Activated naive CD8-positive, alpha-beta T cell treated with anti-CD3 and anti-CD28 coated beads for 36 hours (primary cell): ENCODE results near the gene SAC3D1. TPM values are rescaled to one million over a fixed set of nuclear protein-coding genes. Genes with fewer than 3 reads are reported as not detected.
A peak's percentile ranks its signal among the peaks of the same experiment; 100 is the strongest.

Source experiments
- DNase-seq: peaks from one replicate; pipeline ENCODE4 v3.0.0; 2021
- H3K27ac Mint-ChIP-seq: one replicate; pipeline ENCODE4 v1.8.0; 2022; ENCODE audit warnings: mild to moderate bottlenecking, moderate library complexity, mixed read lengths
- H3K27me3 Mint-ChIP-seq: one replicate; pipeline ENCODE4 v1.8.0; 2022; ENCODE audit warnings: mild to moderate bottlenecking, mixed read lengths
- H3K36me3 Mint-ChIP-seq: one replicate; pipeline ENCODE4 v1.8.0; 2021; ENCODE audit warnings: mild to moderate bottlenecking, mixed read lengths
- H3K4me1 Mint-ChIP-seq: one replicate; pipeline ENCODE4 v1.8.0; 2021; ENCODE audit warnings: mixed read lengths
- H3K4me3 Mint-ChIP-seq: one replicate; pipeline ENCODE4 v1.8.0; 2022; ENCODE audit warnings: mild to moderate bottlenecking, moderate library complexity, mixed read lengths
- H3K9me3 Mint-ChIP-seq: one replicate; pipeline ENCODE4 v1.8.0; 2022; ENCODE audit warnings: mixed read lengths
- total RNA-seq, 2 experiments: library from RNA; stranded (reverse); gene quantifications; one replicate each; pipeline ENCODE4 v1.2.3, GENCODE V29; 2021

Gene SAC3D1
- total RNA-seq, 2 experiments from 2014 or later = 16.2 to 17.3 TPM

DNA sequence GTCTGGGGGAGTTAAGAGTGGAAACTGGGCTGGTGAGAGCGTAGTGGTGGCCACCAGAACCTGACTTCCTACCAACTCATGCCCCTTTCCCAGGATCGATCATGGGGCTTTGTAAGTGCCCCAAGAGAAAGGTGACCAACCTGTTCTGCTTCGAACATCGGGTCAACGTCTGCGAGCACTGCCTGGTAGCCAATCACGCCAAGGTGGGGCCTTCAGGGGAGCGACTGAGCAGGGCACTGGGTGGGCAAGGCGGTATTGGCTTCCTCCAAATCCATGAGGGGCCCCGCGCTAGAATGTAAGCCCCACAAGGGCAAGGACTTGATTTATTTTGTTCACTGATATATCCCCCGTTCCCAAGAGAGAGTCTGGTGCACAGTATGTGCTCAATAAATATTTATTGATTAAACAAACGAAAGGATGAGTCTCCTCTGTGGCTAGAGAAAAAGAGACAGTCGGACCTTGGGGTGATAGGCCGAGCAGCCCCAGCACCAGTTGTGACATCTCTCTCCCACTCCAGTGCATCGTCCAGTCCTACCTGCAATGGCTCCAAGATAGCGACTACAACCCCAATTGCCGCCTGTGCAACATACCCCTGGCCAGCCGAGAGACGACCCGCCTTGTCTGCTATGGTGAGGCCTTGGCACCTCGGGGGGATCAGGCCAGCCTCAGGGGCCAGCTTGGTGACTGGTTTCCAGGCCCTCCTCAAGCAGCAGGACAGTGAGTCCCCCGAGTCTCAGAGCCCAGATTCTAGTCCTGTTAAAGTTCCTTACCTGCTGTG lies 43.8 kb downstream of the SAC3D1 start:
- H3K27me3 Mint-ChIP-seq = peaks cover 4% of the 10 kb centered on the region
- DNase-seq = no peak
- peaks cover 37% of the 10 kb centered on the region for H3K36me3 Mint-ChIP-seq
- peak overlapping the region; percentile 97 for H3K4me3 Mint-ChIP-seq
- no peaks in the 10 kb centered on the region for H3K9me3 Mint-ChIP-seq
- peaks cover 29% of the 10 kb centered on the region for H3K4me1 Mint-ChIP-seq
- peak overlapping the region; percentile 98 for H3K27ac Mint-ChIP-seq

GRCh38 chr11:65085446-65085845 lies 44.4 kb downstream of the SAC3D1 start:
- Mint-ChIP-seq H3K36me3 (peaks cover 36% of the 10 kb centered on the region), H3K27ac (no peak overlapping the region), H3K4me3 (peak overlapping the region; percentile 97), H3K4me1 (peaks cover 28% of the 10 kb centered on the region), H3K9me3 (no peaks in the 10 kb centered on the region), H3K27me3 (peaks cover 4% of the 10 kb centered on the region)
- no peak for DNase-seq

- H3K4me3 Mint-ChIP-seq = no peak overlapping the region
- peaks cover 23% of the 10 kb centered on the region for H3K4me1 Mint-ChIP-seq
- H3K27me3 Mint-ChIP-seq = peaks cover 4% of the 10 kb centered on the region
- no peaks in the 10 kb centered on the region for H3K9me3 Mint-ChIP-seq
- no peak for DNase-seq
- no peak overlapping the region for H3K27ac Mint-ChIP-seq
- peaks cover 25% of the 10 kb centered on the region for H3K36me3 Mint-ChIP-seq
These were observed 45.8 kb downstream of the SAC3D1 start for GRCh38 chr11:65086809-65087208.

DNA sequence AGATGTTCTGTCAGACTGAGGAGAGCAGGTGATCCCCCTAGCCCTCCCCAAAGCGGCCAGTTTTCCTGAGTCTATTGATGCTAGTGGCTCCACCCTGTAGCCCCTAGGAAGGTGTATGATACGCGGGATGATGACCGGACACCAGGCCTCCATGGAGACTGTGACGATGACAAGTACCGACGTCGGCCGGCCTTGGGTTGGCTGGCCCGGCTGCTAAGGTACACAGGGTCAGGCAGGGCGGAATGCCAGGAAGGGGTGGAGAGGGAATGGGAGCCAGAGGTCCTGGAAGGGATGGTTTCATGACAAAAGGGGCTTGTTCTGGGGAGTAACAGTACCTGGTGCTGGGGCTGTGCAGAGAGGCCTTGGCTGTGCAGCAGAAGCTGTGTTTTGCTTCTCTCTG lies 46.2 kb downstream of the SAC3D1 start:
- DNase-seq = no peak
- Mint-ChIP-seq H3K36me3 (peaks cover 23% of the 10 kb centered on the region), H3K4me3 (no peak overlapping the region), H3K9me3 (no peaks in the 10 kb centered on the region), H3K27ac (no peak overlapping the region), H3K4me1 (peaks cover 19% of the 10 kb centered on the region), H3K27me3 (peaks cover 4% of the 10 kb centered on the region)

- no peak overlapping the region for H3K4me3 Mint-ChIP-seq
- H3K4me1 Mint-ChIP-seq = peaks cover 15% of the 10 kb centered on the region
- H3K27ac Mint-ChIP-seq = no peak overlapping the region
- H3K27me3 Mint-ChIP-seq = peaks cover 4% of the 10 kb centered on the region
- H3K9me3 Mint-ChIP-seq = no peaks in the 10 kb centered on the region
- H3K36me3 Mint-ChIP-seq = peaks cover 17% of the 10 kb centered on the region
- no peak for DNase-seq
These were observed 46.8 kb downstream of the SAC3D1 start for GRCh38 chr11:65087827-65088226.

DNA sequence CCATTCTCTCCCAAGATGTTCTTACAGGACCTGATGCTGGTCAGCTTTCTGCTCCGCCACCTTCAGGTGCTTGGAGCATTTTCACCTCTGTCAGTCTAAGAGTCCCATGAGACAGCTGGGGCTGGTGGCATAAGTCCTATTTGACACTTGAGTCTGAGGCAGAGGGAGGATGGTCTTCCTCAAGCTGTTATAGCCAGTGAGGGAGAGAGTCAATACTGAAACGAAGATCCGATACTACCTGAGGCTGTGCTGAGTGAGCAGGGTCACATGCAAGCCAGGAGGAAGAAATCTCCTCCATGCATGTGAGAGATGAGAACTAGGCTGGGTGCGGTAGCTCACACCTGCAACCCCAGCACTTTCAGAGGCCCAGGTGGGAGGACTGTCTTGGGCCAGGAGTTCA lies 48.6 kb downstream of the SAC3D1 start:
- no peaks in the 10 kb centered on the region for H3K9me3 Mint-ChIP-seq

GRCh38 chr11:65090628-65091027 lies 49.6 kb downstream of the SAC3D1 start:
- no peak for DNase-seq
- peaks cover 6% of the 10 kb centered on the region for H3K36me3 Mint-ChIP-seq
- H3K27me3 Mint-ChIP-seq = no peaks in the 10 kb centered on the region
- H3K4me1 Mint-ChIP-seq = peaks cover 3% of the 10 kb centered on the region
- no peak overlapping the region for H3K4me3 Mint-ChIP-seq
- H3K9me3 Mint-ChIP-seq = no peaks in the 10 kb centered on the region
- H3K27ac Mint-ChIP-seq = no peak overlapping the region

More for the DNA sequence above, 48.6 kb downstream of the SAC3D1 start:
- Mint-ChIP-seq H3K36me3 (peaks cover 6% of the 10 kb centered on the region), H3K4me3 (no peak overlapping the region), H3K4me1 (peaks cover 7% of the 10 kb centered on the region), H3K27ac (no peak overlapping the region), H3K27me3 (no peaks in the 10 kb centered on the region)
- no peak for DNase-seq

Other genes starting within 250 kb of the SAC3D1 start
- gene MAP4K2, start 238.0 kb upstream of the SAC3D1 start, total RNA-seq = 10 to 100 TPM; 60.4 to 63.8 TPM
- 10 to 100 TPM; 35.8 to 37.0 TPM for gene MEN1, start 230.7 kb upstream of the SAC3D1 start, total RNA-seq
- under 1 TPM; 0.46 to 0.54 TPM for gene CDC42BPG, start 196.6 kb upstream of the SAC3D1 start, total RNA-seq
- gene EHD1, start 162.6 kb upstream of the SAC3D1 start, total RNA-seq = 100 to 1,000 TPM; 103 to 112 TPM
- 10 to 100 TPM; 17.3 to 18.0 TPM for gene ATG2A, start 124.0 kb upstream of the SAC3D1 start, total RNA-seq
- 10 to 100 TPM; 11.3 to 11.4 TPM for gene PPP2R5B, start 116.5 kb upstream of the SAC3D1 start, total RNA-seq
- not detected for gene GPHA2, start 105.3 kb upstream of the SAC3D1 start, total RNA-seq
- gene MAJIN, start 69.1 kb upstream of the SAC3D1 start, total RNA-seq = under 1 TPM in 1 of 2 experiments, not detected in 1; 0.14 TPM
- gene BATF2, start 44.2 kb upstream of the SAC3D1 start, total RNA-seq = under 1 TPM in 1 of 2 experiments, not detected in 1; 0.08 TPM
- gene ARL2, start 27.1 kb upstream of the SAC3D1 start, total RNA-seq = 100 to 1,000 TPM; 114 TPM
- gene SNX15, start 13.8 kb upstream of the SAC3D1 start, total RNA-seq = 1 to 10 TPM; 7.3 to 9.0 TPM
- gene NAALADL1, start 17.3 kb downstream of the SAC3D1 start, total RNA-seq = 10 to 100 TPM in 1 of 2 experiments, 1 to 10 TPM in 1; 9.8 to 10.3 TPM
- gene CDCA5, start 42.8 kb downstream of the SAC3D1 start, total RNA-seq = 100 to 1,000 TPM; 130 to 134 TPM
- 10 to 100 TPM; 25.2 to 27.4 TPM for gene ZFPL1, start 43.0 kb downstream of the SAC3D1 start, total RNA-seq
- gene VPS51, start 55.0 kb downstream of the SAC3D1 start, total RNA-seq = 100 to 1,000 TPM in 1 of 2 experiments, 10 to 100 TPM in 1; 88.0 to 108 TPM
- 10 to 100 TPM; 12.3 to 14.7 TPM for gene TM7SF2, start 70.7 kb downstream of the SAC3D1 start, total RNA-seq
- 10 to 100 TPM; 14.9 to 15.1 TPM for gene ZNHIT2, start 76.5 kb downstream of the SAC3D1 start, total RNA-seq
- gene FAU, start 80.9 kb downstream of the SAC3D1 start, total RNA-seq = 1,000 to 10,000 TPM; 1,087 to 1,097 TPM
- gene MRPL49, start 81.1 kb downstream of the SAC3D1 start, total RNA-seq = 100 to 1,000 TPM in 1 of 2 experiments, 10 to 100 TPM in 1; 99.9 to 100 TPM
- gene SYVN1, start 93.3 kb downstream of the SAC3D1 start, total RNA-seq = 10 to 100 TPM; 27.5 to 29.3 TPM
- not detected for gene SPDYC, start 129.0 kb downstream of the SAC3D1 start, total RNA-seq
- 10 to 100 TPM; 57.9 to 66.7 TPM for gene CAPN1, start 140.7 kb downstream of the SAC3D1 start, total RNA-seq
- gene POLA2, start 220.8 kb downstream of the SAC3D1 start, total RNA-seq = 10 to 100 TPM; 73.8 to 74.5 TPM